MM.1S (cell line): ENCODE results near the gene MEG3.

ENCODE experiments used
- CTCF ChIP-seq: fragments of 300-600 bp; sonication (generic); IDR thresholded peaks from 2 replicates; pipeline ENCODE4 v1.5.1; 2016; ENCODE audit warnings: antibody characterized with exemption, low read length, mixed read lengths
- EZH2 ChIP-seq: fragments of 300-600 bp; sonication (generic); optimal IDR thresholded peaks from 2 replicates; pipeline ENCODE3; 2017; ENCODE audit warnings: low read depth, mild to moderate bottlenecking, antibody characterized with exemption, low read length, mixed read lengths

- TF ChIP-seq CTCF (no peak), EZH2 (no peak)
Observed at GRCh38 chr14:100778526-100778882, 47.4 kb upstream of the MEG3 start.
